Endodermal cell (in vitro differentiated cells): ENCODE results near the gene PITPNM3. TPM values are rescaled to one million over a fixed set of nuclear protein-coding genes. Genes with fewer than 3 reads are reported as not detected.

ENCODE experiments used
- DNase-seq: peaks from one replicate; pipeline ENCODE4 v3.0.0-alpha.2; 2017
- H3K27ac ChIP-seq: 2 replicates; pipeline ENCODE4 v1.5.1; 2013; ENCODE audit warnings: mild to moderate bottlenecking, low read depth, low read length, moderate library complexity
- H3K27me3 ChIP-seq: 2 replicates; pipeline ENCODE4 v1.6.1; 2013; ENCODE audit warnings: mild to moderate bottlenecking, low read length, moderate library complexity; ENCODE audit not compliant: insufficient read depth, control insufficient read depth, poor library complexity, severe bottlenecking
- H3K36me3 ChIP-seq: 2 replicates; pipeline ENCODE4 v1.7.0; 2013; ENCODE audit warnings: mild to moderate bottlenecking, low read length, moderate library complexity; ENCODE audit not compliant: control insufficient read depth, insufficient read depth
- H3K4me1 ChIP-seq: one replicate; pipeline ENCODE4 v1.7.0; 2013; ENCODE audit warnings: low read length; ENCODE audit not compliant: control insufficient read depth, insufficient read depth
- H3K4me3 ChIP-seq: 2 replicates; pipeline ENCODE4 v1.5.1; 2013; ENCODE audit warnings: mild to moderate bottlenecking, low read length, moderate library complexity
- H3K9ac ChIP-seq: 2 replicates; pipeline ENCODE4 v1.6.1; 2013; ENCODE audit warnings: mild to moderate bottlenecking, low read length, moderate library complexity; ENCODE audit not compliant: poor library complexity, severe bottlenecking; ENCODE audit errors: extremely low read depth
- H3K9me3 ChIP-seq: 2 replicates; pipeline ENCODE4 v1.6.1; 2013; ENCODE audit warnings: mild to moderate bottlenecking, low read length, moderate library complexity; ENCODE audit not compliant: control insufficient read depth
- H3K27ac Mint-ChIP-seq: 2 replicates; pipeline ENCODE4 v1.8.0; 2020; ENCODE audit warnings: mixed read lengths
- H3K27me3 Mint-ChIP-seq: 2 replicates; pipeline ENCODE4 v1.8.0; 2021; ENCODE audit warnings: mild to moderate bottlenecking, mixed read lengths; ENCODE audit not compliant: insufficient read depth
- H3K36me3 Mint-ChIP-seq: 2 replicates; pipeline ENCODE4 v1.8.0; 2020; ENCODE audit warnings: low read depth, mixed read lengths
- H3K4me1 Mint-ChIP-seq: 2 replicates; pipeline ENCODE4 v1.8.0; 2020; ENCODE audit warnings: mixed read lengths
- H3K4me3 Mint-ChIP-seq: 2 replicates; pipeline ENCODE4 v1.8.0; 2020; ENCODE audit warnings: mild to moderate bottlenecking, moderate library complexity, mixed read lengths
- H3K9me3 Mint-ChIP-seq: 2 replicates; pipeline ENCODE4 v1.8.0; 2020; ENCODE audit warnings: mild to moderate bottlenecking, mixed read lengths
- WGBS, 2 experiments: methylation state at CpG; one replicate each; pipeline versions ENCODE4 v1.1.5 to v1.1.7; 2013; ENCODE audit warnings: missing lambda C conversion rate in 2 of 2, mixed read lengths in 1 of 2; ENCODE audit not compliant: insufficient coverage in 1 of 2, insufficient read length in 1 of 2; 5-methylcytosine and 5-hydroxymethylcytosine counted together
- total RNA-seq, 2 donors: library from RNA; stranded (reverse); fragmentation: NEBNext Ultra II Directional in 1 of 2; extraction: Animal tissue kit (Norgen Biotek cat#: 25700) in 1 of 2; gene quantifications; 2 replicates in 1 of 2; 3 replicates in 1 of 2; pipeline ENCODE4 v1.2.1, GENCODE V29; 2021
- TF ChIP-seq, protein P1 (sequence below): fragments of 200-600 bp; sonication (generic); conservative IDR thresholded peaks from 2 replicates; pipeline ENCODE4 v1.5.0; 2021; ENCODE audit warnings: antibody characterized with exemption, mild to moderate bottlenecking

The PITPNM3 gene
- total RNA-seq, 2 donors from 2014 or later, result 1.8 to 2.7 TPM

DNA sequence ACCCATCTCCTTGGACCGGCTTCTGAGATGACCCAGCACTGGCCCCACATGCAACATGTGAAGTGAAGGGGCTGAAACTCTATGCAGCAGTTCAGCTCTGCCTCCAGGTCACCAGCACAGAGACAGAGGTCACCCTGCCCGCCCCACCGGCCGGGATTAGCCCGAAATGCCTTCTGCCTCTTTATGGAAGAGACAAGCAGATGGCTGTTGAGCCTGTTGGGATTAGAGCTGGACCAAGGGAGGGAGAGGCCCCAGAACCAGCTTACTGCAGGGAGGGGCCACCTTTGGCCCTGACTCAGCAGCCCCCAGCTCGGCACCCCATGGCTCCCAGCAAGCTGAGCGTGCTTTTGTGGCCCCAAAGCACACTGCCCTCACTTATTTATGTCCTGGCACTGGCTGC lies 127.1 kb downstream of the PITPNM3 start:
- Histone ChIP-seq H3K4me3 (no peak overlapping the region), H3K27me3 (no peaks in the 10 kb centered on the region), H3K4me1 (no peaks in the 10 kb centered on the region), H3K27ac (no peak overlapping the region), H3K9ac (no peak overlapping the region), H3K9me3 (peaks cover 10% of the 10 kb centered on the region), H3K36me3 (no peaks in the 10 kb centered on the region)
- TF ChIP-seq, protein P1, sequence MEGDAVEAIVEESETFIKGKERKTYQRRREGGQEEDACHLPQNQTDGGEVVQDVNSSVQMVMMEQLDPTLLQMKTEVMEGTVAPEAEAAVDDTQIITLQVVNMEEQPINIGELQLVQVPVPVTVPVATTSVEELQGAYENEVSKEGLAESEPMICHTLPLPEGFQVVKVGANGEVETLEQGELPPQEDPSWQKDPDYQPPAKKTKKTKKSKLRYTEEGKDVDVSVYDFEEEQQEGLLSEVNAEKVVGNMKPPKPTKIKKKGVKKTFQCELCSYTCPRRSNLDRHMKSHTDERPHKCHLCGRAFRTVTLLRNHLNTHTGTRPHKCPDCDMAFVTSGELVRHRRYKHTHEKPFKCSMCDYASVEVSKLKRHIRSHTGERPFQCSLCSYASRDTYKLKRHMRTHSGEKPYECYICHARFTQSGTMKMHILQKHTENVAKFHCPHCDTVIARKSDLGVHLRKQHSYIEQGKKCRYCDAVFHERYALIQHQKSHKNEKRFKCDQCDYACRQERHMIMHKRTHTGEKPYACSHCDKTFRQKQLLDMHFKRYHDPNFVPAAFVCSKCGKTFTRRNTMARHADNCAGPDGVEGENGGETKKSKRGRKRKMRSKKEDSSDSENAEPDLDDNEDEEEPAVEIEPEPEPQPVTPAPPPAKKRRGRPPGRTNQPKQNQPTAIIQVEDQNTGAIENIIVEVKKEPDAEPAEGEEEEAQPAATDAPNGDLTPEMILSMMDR, result no peak
- 87 to 100% methylated on average over 4 to 7 of the region's 7 CpGs for WGBS, 2 experiments
- no peak for DNase-seq
- Mint-ChIP-seq H3K27ac (no peak overlapping the region), H3K36me3 (peaks cover 2% of the 10 kb centered on the region), H3K4me1 (no peaks in the 10 kb centered on the region), H3K27me3 (peaks cover 2% of the 10 kb centered on the region), H3K4me3 (no peak overlapping the region), H3K9me3 (peaks cover 18% of the 10 kb centered on the region)

- TF ChIP-seq, protein P1, result no peak
- WGBS, 2 experiments, result 92 to 97% methylated on average over 7 to 17 of the region's 17 CpGs
- H3K27ac ChIP-seq, result no peak overlapping the region
- Mint-ChIP-seq H3K4me3 (no peak overlapping the region), H3K27me3 (peaks cover 2% of the 10 kb centered on the region), H3K27ac (no peak overlapping the region), H3K9me3 (peaks cover 18% of the 10 kb centered on the region), H3K36me3 (peaks cover 2% of the 10 kb centered on the region), H3K4me1 (no peaks in the 10 kb centered on the region)
- no peaks in the 10 kb centered on the region for H3K27me3 ChIP-seq
- H3K9me3 ChIP-seq, result peaks cover 10% of the 10 kb centered on the region
- H3K4me1 ChIP-seq, result no peaks in the 10 kb centered on the region
- no peak for DNase-seq
- H3K9ac ChIP-seq, result no peak overlapping the region
- H3K36me3 ChIP-seq, result no peaks in the 10 kb centered on the region
- no peak overlapping the region for H3K4me3 ChIP-seq
These were observed 128.0 kb downstream of the PITPNM3 start for GRCh38 chr17:6428207-6428965.

DNA sequence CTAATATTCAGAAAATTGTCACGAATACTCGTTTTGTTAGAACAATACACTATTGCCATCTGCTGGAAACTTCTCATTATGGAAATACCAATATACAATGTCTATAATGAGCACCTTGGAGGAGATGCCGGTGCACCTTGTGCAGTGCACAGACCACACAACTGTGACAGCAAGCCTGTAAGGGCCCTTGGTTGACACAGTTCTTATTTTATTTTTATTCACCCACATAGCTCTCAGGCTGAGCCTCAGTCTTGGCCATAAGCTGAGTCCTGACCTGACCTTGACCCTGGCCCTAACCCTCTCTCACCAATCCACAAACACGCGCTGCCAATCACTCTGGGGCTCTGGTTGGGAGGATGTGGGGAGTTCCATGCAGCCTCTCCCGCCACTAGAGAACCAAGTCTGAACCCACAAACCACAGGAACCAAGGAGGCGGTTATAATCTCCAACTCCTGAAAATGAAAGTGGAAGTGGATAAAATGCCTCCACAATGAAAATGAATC lies 129.0 kb downstream of the PITPNM3 start:
- Histone ChIP-seq H3K9ac (no peak overlapping the region), H3K27me3 (no peaks in the 10 kb centered on the region), H3K4me1 (no peaks in the 10 kb centered on the region), H3K27ac (no peak overlapping the region), H3K36me3 (no peaks in the 10 kb centered on the region), H3K4me3 (no peak overlapping the region), H3K9me3 (peaks cover 10% of the 10 kb centered on the region)
- peaks cover 18% of the 10 kb centered on the region for H3K9me3 Mint-ChIP-seq
- no peaks in the 10 kb centered on the region for H3K4me1 Mint-ChIP-seq
- peaks cover 2% of the 10 kb centered on the region for H3K27me3 Mint-ChIP-seq
- WGBS, 2 experiments, result 96 to 97% methylated on average over 3 to 4 of the region's 7 CpGs
- DNase-seq, result no peak
- H3K36me3 Mint-ChIP-seq, result peaks cover 2% of the 10 kb centered on the region
- H3K4me3 Mint-ChIP-seq, result no peak overlapping the region
- TF ChIP-seq, protein P1, result no peak
- H3K27ac Mint-ChIP-seq, result no peak overlapping the region
